GM18868 (cell line): ENCODE results near the gene CDH7.

Experiments used
- ATAC-seq: cut with Tn5 transposase; IDR thresholded peaks from one replicate; pipeline ENCODE4 v1.9.1; 2021; ENCODE audit warnings: mild to moderate bottlenecking, moderate library complexity; ENCODE audit not compliant: unreplicated experiment

CDH7 gene

GRCh38 chr18:65762556-65762955 lies 11.7 kb downstream of the CDH7 start:
- ATAC-seq = no peak

- no peak for ATAC-seq
Observed at GRCh38 chr18:65767406-65767805, 16.6 kb downstream of the CDH7 start.

- ATAC-seq = no peak
Observed at GRCh38 chr18:65768120-65768778, 17.4 kb downstream of the CDH7 start.

GRCh38 chr18:65769652-65770051 lies 18.8 kb downstream of the CDH7 start:
- no peak for ATAC-seq

- ATAC-seq = no peak
Observed at GRCh38 chr18:65786474-65786873, 35.7 kb downstream of the CDH7 start.

GRCh38 chr18:65788373-65788772 lies 37.6 kb downstream of the CDH7 start:
- ATAC-seq = no peak

- no peak for ATAC-seq
Observed at GRCh38 chr18:65790604-65791003, 39.8 kb downstream of the CDH7 start.

GRCh38 chr18:65791719-65792118 lies 40.9 kb downstream of the CDH7 start:
- ATAC-seq = no peak

GRCh38 chr18:65792456-65793074 lies 41.8 kb downstream of the CDH7 start:
- no peak for ATAC-seq

DNA sequence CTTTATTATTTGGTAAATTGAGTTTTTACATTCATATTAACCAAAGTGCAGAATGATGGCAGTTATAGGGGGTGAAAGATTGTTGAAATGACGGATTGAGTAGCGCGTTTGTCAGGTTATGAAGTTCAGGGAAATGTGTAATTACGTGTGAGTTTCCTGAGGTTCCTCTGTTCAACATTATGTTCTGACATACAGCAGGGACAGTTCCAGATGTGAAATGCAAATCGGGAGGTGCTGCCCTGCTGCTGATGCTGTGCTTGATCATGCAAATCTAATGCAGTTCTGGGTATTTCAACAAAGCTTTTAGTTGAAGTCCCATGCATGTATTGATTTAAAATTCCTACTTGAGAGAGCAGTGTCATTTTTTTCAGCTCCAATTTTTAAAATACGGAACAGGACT lies 57.9 kb downstream of the CDH7 start:
- no peak for ATAC-seq

- no peak for ATAC-seq
Observed at GRCh38 chr18:65811307-65811706, 60.5 kb downstream of the CDH7 start.

- ATAC-seq = no peak
Observed at GRCh38 chr18:65815506-65815905, 64.7 kb downstream of the CDH7 start.

DNA sequence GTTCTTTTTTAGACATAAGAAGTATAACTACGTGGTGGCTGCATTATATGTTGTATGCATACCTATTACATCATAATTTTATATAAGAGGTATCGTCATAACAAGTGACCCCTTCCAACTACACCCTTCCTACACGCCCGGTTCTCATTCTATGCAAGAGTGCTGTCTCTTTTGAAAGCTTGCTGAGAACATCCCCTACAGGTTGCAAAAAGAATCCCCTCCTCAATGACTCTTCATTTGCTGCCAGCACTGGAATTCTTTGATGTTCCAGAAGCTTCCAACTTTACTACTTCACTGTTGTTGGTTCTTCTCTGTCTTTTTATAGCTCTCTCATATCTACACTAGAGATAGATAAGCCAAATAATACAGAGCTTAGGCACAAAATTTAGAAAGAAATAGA lies 66.4 kb downstream of the CDH7 start:
- no peak for ATAC-seq

DNA sequence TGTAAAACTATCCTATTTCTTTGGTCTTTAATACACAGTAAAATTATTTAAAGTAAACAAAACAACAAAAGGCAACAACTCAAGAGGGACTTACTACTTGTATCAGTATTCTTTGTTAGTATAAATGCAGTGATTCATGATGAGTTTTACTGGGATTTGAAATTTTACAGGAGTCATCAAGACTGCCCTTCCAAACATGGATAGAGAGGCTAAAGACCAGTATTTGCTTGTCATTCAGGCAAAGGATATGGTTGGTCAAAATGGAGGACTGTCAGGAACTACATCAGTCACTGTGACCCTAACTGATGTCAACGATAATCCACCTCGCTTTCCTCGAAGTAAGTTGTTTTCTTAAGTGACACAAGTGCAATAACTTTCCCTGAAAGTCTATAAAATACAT lies 71.1 kb downstream of the CDH7 start:
- ATAC-seq = no peak

DNA sequence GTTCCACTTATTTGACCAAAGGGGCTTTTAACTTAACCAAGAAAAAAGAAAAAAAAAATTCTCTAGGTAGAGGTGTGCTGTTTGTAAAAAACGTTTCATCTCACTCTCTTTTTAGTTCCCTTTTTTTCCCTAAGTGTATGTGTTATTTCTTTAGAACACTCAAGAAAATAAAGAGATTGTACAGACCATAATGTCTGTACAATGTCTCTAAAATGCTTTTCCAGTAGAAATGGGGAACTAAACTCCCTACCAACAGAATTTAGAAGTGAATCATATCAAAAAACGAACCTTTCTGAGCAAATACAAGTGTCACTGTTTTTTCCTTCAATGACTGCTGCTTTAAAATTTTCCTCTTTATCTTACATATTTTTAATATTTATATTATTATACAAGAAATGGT lies 72.0 kb downstream of the CDH7 start:
- ATAC-seq = no peak

- ATAC-seq = no peak
Observed at GRCh38 chr18:65827444-65827843, 76.6 kb downstream of the CDH7 start.

DNA sequence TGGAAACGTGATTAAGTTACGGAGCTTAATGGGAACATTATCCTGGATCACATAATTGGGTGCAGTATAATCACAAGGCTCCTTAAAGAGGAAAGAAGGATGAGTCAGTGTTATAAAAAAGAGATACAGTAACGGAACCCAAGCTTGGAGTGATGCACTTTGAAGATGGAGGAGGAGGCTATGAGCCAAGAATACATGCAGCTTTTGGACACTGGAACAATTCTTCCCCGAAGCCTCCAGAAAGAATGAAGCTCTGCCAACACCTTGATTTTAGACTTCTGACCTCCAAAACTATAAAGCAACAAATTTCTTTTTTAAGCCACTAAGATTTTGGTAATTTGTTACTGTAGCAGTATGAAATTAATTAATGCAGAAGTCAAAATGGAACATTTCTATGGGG lies 85.1 kb downstream of the CDH7 start:
- ATAC-seq = no peak

DNA sequence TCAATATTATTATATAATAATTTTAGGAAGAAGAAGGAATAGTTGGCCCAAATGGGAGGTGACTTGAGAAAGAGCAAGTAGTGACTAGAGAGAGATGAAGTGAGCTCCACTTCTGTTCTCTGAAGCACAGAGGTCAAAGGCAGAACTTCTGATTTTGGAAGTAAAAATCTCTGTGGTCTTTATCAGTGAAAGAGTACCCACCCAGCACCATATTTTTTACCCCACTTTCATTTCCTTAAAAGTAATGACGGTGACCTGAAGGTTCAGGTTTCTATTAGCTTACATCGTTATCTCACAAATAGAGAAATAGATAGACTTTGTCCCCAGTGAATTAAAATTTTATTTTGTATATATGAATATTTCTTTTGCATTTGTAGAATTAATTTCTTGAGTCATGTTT lies 95.3 kb downstream of the CDH7 start:
- ATAC-seq = peak; percentile 70

DNA sequence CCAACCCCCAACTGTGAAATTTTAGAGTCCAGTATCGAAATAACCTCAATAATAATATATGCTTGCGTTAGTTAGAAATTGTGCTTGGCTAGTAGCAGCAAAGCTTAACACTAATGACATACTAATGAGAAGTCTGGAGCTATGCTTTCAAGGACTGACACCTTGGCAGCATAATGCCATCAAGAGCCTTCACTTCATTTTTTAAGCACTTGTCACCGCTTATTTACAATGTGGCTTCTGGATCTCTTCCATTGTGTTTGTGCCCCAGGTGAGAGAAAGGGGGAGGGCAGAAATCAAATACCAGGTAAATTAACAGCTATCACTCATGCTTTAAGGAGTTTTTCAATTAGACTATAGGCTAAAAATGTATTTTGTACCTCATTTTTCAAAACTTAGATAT lies 101.5 kb downstream of the CDH7 start:
- no peak for ATAC-seq

GRCh38 chr18:65859075-65859474 lies 108.3 kb downstream of the CDH7 start:
- ATAC-seq = no peak

GRCh38 chr18:65869527-65869926 lies 118.7 kb downstream of the CDH7 start:
- no peak for ATAC-seq

DNA sequence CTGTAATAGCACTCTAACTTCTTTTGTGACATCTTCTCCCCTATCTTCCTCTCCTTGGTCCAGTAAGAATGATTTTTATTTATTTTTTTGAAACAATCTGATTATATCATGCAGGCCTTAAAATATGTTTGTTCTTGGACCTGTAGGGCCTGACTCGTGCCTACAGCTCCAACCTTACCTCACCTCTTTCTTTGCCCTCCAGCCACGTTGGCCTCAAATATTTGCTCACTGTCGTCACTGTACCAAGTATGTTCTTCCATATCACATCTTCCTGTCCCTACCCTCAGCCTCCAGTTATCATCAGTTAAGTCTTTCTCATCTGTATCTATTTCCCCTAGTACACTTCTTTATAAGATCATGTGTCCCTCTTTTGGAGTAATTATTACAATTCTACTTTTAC lies 125.5 kb downstream of the CDH7 start:
- no peak for ATAC-seq

- no peak for ATAC-seq
Observed at GRCh38 chr18:65897292-65897691, 146.5 kb downstream of the CDH7 start.
